Stomach (tissue), 4 donors: ENCODE results near the gene IL21R.

Experiments used
- CTCF ChIP-seq, 7 experiments: fragments of 450-650 bp in 4 of 7; fragments of 200-600 bp in 3 of 7; sonication (generic) in 3 of 7; IDR thresholded peaks; one replicate each; pipeline ENCODE4 v1.5.1; 2016 to 2019; ENCODE audit warnings: antibody characterized with exemption in 7 of 7, control low read depth in 2 of 7, mild to moderate bottlenecking in 1 of 7
- POLR2AphosphoS5 ChIP-seq, 3 donors: sonication (generic); formaldehyde crosslinking; IDR thresholded peaks; one replicate each; pipeline ENCODE4 v1.6.1; 2016; ENCODE audit warnings: antibody characterized with exemption in 3 of 3

DNA sequence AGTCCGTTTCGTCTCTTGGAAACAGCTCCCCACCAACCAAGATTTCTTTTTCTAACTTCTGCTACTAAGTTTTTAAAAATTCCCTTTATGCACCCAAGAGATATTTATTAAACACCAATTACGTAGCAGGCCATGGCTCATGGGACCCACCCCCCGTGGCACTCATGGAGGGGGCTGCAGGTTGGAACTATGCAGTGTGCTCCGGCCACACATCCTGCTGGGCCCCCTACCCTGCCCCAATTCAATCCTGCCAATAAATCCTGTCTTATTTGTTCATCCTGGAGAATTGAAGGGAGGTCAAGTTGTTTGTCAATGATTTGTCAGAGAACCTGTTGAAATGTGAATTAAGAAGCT, 48.2 kb downstream of the IL21R start:
- no peak for TF ChIP-seq CTCF (IDR thresholded peaks at IDR 0.05)
- no peak for TF ChIP-seq POLR2AphosphoS5 (IDR thresholded peaks at IDR 0.05)
